CD4-positive, alpha-beta memory T cell (primary cell): ENCODE measurements around the gene CHRNA5. TPM values are rescaled to one million over a fixed set of nuclear protein-coding genes. Genes with fewer than 3 reads are reported as not detected.
A peak's percentile ranks its signal among the peaks of the same experiment; 100 is the strongest.

ENCODE experiments used
- CTCF ChIA-PET: fragments of 350-600 bp; sonication (Branson Sonifier 250); formaldehyde crosslinking; loops from one replicate; lab custom pipeline; 2021; ENCODE audit warnings: inconsistent platforms; ENCODE audit not compliant: partially characterized antibody; lab: Charles Lee
- POLR2A ChIA-PET: fragments of 350-600 bp; sonication (Branson Sonifier 250); formaldehyde crosslinking; loops from one replicate; lab custom pipeline; 2021; ENCODE audit not compliant: partially characterized antibody; lab: Charles Lee
- DNase-seq, 5 donors: peaks; one replicate each; pipeline versions ENCODE4 v3.0.0 to v3.0.0-alpha.2; 2020 to 2022; ENCODE audit warnings: mixed read lengths in 1 of 5
- H3K27ac ChIP-seq: one replicate; pipeline ENCODE4 v1.7.0; 2013; ENCODE audit warnings: low read depth, low read length
- H3K27me3 ChIP-seq: 2 replicates; pipeline ENCODE4 v1.7.0; 2013; ENCODE audit warnings: mild to moderate bottlenecking, low read length, moderate library complexity; ENCODE audit not compliant: insufficient read depth
- H3K36me3 ChIP-seq: 2 replicates; pipeline ENCODE4 v1.7.0; 2013; ENCODE audit warnings: mild to moderate bottlenecking, low read length, moderate library complexity; ENCODE audit not compliant: insufficient read depth
- H3K4me1 ChIP-seq: 2 replicates; pipeline ENCODE4 v1.7.0; 2013; ENCODE audit warnings: mild to moderate bottlenecking, low read length, moderate library complexity; ENCODE audit not compliant: insufficient read depth
- H3K4me3 ChIP-seq, 2 donors: one replicate each; pipeline ENCODE4 v1.7.0; 2013; ENCODE audit warnings: low read length in 2 of 2, mild to moderate bottlenecking in 1 of 2
- H3K9me3 ChIP-seq, 2 donors: one replicate each; pipeline ENCODE4 v1.7.0; 2013; ENCODE audit warnings: low read length in 2 of 2, control low read depth in 1 of 2; ENCODE audit not compliant: control insufficient read depth in 1 of 2
- H3K27ac Mint-ChIP-seq, 7 donors: one replicate each; pipeline ENCODE4 v1.8.0; 2020 to 2021; ENCODE audit warnings: mixed read lengths in 7 of 7, mild to moderate bottlenecking in 6 of 7, inconsistent platforms in 3 of 7, moderate library complexity in 3 of 7
- H3K27me3 Mint-ChIP-seq, 2 donors: one replicate each; pipeline ENCODE4 v1.8.0; 2020 to 2021; ENCODE audit warnings: mixed read lengths in 2 of 2
- H3K36me3 Mint-ChIP-seq, 2 donors: one replicate each; pipeline ENCODE4 v1.8.0; 2020 to 2021; ENCODE audit warnings: mixed read lengths in 2 of 2, inconsistent platforms in 1 of 2, mild to moderate bottlenecking in 1 of 2
- H3K4me1 Mint-ChIP-seq, 4 donors: one replicate each; pipeline ENCODE4 v1.8.0; 2020 to 2021; ENCODE audit warnings: mixed read lengths in 4 of 4, mild to moderate bottlenecking in 1 of 4
- H3K4me3 Mint-ChIP-seq, 8 donors: one replicate each; pipeline ENCODE4 v1.8.0; 2020 to 2021; ENCODE audit warnings: mixed read lengths in 8 of 8, mild to moderate bottlenecking in 7 of 8, moderate library complexity in 6 of 8, inconsistent platforms in 3 of 8
- H3K9me3 Mint-ChIP-seq, 8 donors: one replicate each; pipeline ENCODE4 v1.8.0; 2020 to 2021; ENCODE audit warnings: mixed read lengths in 8 of 8, mild to moderate bottlenecking in 5 of 8, inconsistent platforms in 3 of 8, moderate library complexity in 1 of 8
- intact Hi-C: fragments of 100-400 bp; cut with micrococcal nuclease; formaldehyde crosslinking; loops from one replicate; pipeline ENCODE4 v1.15.1; 2023
- polyA plus RNA-seq, 2 donors: library from polyadenylated mRNA; unstranded; fragments of 300-500 nt; fragmentation: Illumina TruSeq; gene quantifications; one replicate each; pipeline ENCODE4 v1.2.3, GENCODE V29; 2021
- total RNA-seq, 2 experiments: library from RNA; stranded (reverse); gene quantifications; one replicate each; pipeline ENCODE4 v1.2.3, GENCODE V29; 2021

Gene CHRNA5
- total and polyA plus RNA-seq, 4 experiments from 2014 or later = 0.07 to 1.6 (median 1.0) TPM

DNA sequence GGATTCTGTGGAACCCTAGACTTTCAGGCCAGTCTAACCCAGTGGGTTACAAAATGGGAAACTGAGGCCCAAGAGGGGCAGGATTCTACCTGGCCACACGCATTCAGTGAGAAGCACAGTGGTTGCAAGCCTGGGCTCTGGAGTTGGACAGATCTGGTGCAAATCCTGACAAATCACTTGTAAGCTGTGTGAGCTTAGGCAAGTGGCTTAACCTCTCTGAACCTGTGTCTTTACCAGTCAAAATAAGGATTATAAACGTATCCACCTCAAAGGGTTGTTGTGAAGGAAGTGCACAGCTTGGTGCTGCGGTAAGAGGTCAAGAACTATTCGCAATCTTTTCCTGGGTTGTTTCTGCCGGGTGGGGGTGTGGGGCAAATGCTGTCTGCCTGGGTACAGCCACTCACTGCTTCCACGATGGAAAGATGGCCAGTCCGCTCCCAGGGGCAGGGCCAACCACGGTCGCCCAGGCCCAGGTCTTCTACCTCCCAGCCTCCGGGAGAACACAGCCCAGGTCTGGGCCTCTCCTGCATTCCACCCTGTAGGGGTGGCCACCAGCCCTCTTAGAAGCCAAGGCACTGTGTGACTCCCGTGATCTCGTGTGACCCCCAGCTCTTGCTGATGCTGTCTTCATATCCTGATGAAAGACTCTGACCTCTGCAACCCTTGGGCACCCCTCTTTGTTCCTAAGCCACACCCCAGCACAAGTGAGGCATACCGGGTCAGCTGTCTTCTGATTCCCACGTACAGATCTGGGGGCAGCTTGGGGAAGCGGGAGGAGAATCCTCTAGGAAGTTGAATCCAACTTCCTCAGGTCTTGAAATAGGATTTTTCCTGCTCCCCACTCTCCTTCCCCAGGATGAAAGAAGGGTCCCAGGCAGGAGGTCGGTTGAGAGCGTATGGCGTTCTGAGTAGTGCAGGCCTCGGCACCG lies 54.0 kb downstream of the CHRNA5 start:
- no peaks in the 10 kb centered on the region for H3K9me3 ChIP-seq
- ChIA-PET CTCF (interaction anchor here (0.8 to 1.8 kb wide), 8 partner anchors 12 to 135 kb away, joined by 3 to 6 read pairs (median 4); no protein-coding TSS in a partner anchor), POLR2A (no interaction called here)
- DNase-seq = no peak
- H3K27ac ChIP-seq = no peak overlapping the region
- no peak overlapping the region for H3K27ac Mint-ChIP-seq
- peaks cover 2 to 18% (median 10%) of the 10 kb centered on the region in 4 donors for H3K4me1 Mint-ChIP-seq
- peaks cover 7% of the 10 kb centered on the region for H3K27me3 ChIP-seq
- peaks cover 34 to 40% of the 10 kb centered on the region in 2 donors for H3K27me3 Mint-ChIP-seq
- no peaks in the 10 kb centered on the region for H3K36me3 ChIP-seq
- intact Hi-C loops = no loop called here
- H3K4me3 ChIP-seq = no peak overlapping the region
- no peaks in the 10 kb centered on the region for H3K9me3 Mint-ChIP-seq
- H3K4me1 ChIP-seq = no peaks in the 10 kb centered on the region
- peak overlapping the region in 2 of 8 donors; percentile 34 to 72 for H3K4me3 Mint-ChIP-seq
- H3K36me3 Mint-ChIP-seq = no peaks in the 10 kb centered on the region

- H3K4me3 ChIP-seq = no peak overlapping the region
- no peak overlapping the region for H3K27ac ChIP-seq
- peaks cover 2 to 18% (median 10%) of the 10 kb centered on the region in 4 donors for H3K4me1 Mint-ChIP-seq
- H3K27me3 ChIP-seq = peaks cover 7% of the 10 kb centered on the region
- H3K4me1 ChIP-seq = no peaks in the 10 kb centered on the region
- intact Hi-C loops = no loop called here
- no peaks in the 10 kb centered on the region for H3K36me3 ChIP-seq
- peaks cover 34 to 43% of the 10 kb centered on the region in 2 donors for H3K27me3 Mint-ChIP-seq
- ChIA-PET POLR2A (no interaction called here), CTCF (interaction anchor here (1.3 to 1.8 kb wide), 4 partner anchors 15 to 134 kb away, joined by 3 to 5 read pairs (median 3); no protein-coding TSS in a partner anchor)
- no peak for DNase-seq
- H3K27ac Mint-ChIP-seq = no peak overlapping the region
- H3K4me3 Mint-ChIP-seq = peak overlapping the region in 1 of 8 donors; percentile 30
- H3K36me3 Mint-ChIP-seq = no peaks in the 10 kb centered on the region
- no peaks in the 10 kb centered on the region for H3K9me3 Mint-ChIP-seq
- no peaks in the 10 kb centered on the region for H3K9me3 ChIP-seq
Measured at GRCh38 chr15:78620021-78620526, 54.8 kb downstream of the CHRNA5 start.

DNA sequence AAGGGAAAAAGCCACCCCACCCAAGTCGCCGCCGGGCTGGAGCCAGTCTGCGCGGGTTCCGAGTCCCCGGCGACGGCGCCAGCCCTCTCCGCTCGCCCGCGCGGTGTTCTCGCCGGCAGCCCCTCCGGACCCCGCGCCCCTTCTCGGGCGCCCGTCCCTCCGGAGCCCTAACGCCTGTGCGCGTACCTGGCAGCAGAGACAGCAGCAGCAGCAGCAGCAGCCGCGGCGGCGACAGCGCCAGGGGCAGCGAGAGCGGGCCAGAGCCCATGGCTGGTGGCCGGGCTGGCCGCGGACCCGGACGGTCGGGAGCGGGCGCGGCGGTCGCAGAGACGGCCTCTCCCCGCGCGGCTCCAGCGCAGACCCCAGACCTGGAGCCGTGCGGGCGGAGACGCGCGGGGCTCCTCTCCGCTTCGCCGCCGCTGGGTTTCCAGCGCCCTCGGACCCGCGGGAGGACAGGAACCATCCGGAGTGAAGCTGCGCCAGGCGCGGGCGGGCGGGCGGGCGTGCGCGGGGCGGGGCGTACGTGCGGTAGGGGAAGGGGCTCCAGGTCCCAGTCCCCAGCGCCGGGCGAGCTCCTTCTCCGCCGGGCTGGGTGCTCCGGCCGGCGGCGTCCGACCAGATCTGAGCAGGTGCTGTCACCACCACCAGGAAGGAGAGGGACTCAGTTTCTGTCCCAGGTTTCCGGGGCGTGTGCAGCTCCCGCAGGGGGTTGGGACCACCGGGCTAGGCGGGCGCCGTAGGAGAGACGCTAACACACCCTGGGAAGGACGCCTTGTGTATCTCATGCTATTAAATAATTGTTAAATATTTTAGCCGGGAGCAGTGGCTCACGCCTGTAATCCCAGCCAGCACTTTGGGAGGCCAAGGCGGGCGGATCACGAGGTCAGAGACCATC lies 55.5 kb downstream of the CHRNA5 start, which contains the start of gene CHRNA3:
Gene CHRNA3, minus strand, starts transcription at position 470 of the 895 bp plus-strand sequence. Its CDS starts 202 bp downstream, at position 268.
- H3K4me3 ChIP-seq = no peak within 1 kb of the TSS
- H3K27ac ChIP-seq = no peak within 1 kb of the TSS
- H3K9me3 ChIP-seq = no peaks in the 10 kb centered on the region
- CTCF ChIA-PET = interaction anchor here (1.3 to 1.4 kb wide), 2 partner anchors 130 to 133 kb away, joined by 3 to 5 read pairs; no protein-coding TSS in a partner anchor
- POLR2A ChIA-PET = no interaction called here
- Mint-ChIP-seq H3K4me3 (peak within 1 kb of the TSS in 5 of 8 donors; percentile 4 to 63 (median 31)), H3K27me3 (peaks cover 34 to 43% of the 10 kb centered on the region in 2 donors), H3K4me1 (peaks cover 2 to 18% (median 10%) of the 10 kb centered on the region in 4 donors), H3K9me3 (no peaks in the 10 kb centered on the region), H3K36me3 (no peaks in the 10 kb centered on the region), H3K27ac (no peak within 1 kb of the TSS)
- H3K36me3 ChIP-seq = no peaks in the 10 kb centered on the region
- H3K4me1 ChIP-seq = no peaks in the 10 kb centered on the region
- no peak for DNase-seq
- peaks cover 7% of the 10 kb centered on the region for H3K27me3 ChIP-seq
- intact Hi-C loops = no loop called here

GRCh38 chr15:78621810-78622402 lies 56.6 kb downstream of the CHRNA5 start:
- H3K4me1 Mint-ChIP-seq = peaks cover 2 to 18% (median 10%) of the 10 kb centered on the region in 4 donors
- POLR2A ChIA-PET = no interaction called here
- no peak for DNase-seq
- no peak overlapping the region for H3K27ac ChIP-seq
- peak overlapping the region in 2 of 8 donors; percentile 8 to 17 for H3K4me3 Mint-ChIP-seq
- no peaks in the 10 kb centered on the region for H3K4me1 ChIP-seq
- H3K9me3 Mint-ChIP-seq = no peaks in the 10 kb centered on the region
- intact Hi-C loops = no loop called here
- no peaks in the 10 kb centered on the region for H3K36me3 Mint-ChIP-seq
- CTCF ChIA-PET = interaction anchor here (1.4 kb wide), 1 partner anchor 129 kb away, joined by 5 read pairs; no protein-coding TSS in a partner anchor
- H3K27ac Mint-ChIP-seq = no peak overlapping the region
- peaks cover 41 to 45% of the 10 kb centered on the region in 2 donors for H3K27me3 Mint-ChIP-seq
- no peak overlapping the region for H3K4me3 ChIP-seq
- no peaks in the 10 kb centered on the region for H3K36me3 ChIP-seq
- no peaks in the 10 kb centered on the region for H3K9me3 ChIP-seq
- peaks cover 7% of the 10 kb centered on the region for H3K27me3 ChIP-seq

DNA sequence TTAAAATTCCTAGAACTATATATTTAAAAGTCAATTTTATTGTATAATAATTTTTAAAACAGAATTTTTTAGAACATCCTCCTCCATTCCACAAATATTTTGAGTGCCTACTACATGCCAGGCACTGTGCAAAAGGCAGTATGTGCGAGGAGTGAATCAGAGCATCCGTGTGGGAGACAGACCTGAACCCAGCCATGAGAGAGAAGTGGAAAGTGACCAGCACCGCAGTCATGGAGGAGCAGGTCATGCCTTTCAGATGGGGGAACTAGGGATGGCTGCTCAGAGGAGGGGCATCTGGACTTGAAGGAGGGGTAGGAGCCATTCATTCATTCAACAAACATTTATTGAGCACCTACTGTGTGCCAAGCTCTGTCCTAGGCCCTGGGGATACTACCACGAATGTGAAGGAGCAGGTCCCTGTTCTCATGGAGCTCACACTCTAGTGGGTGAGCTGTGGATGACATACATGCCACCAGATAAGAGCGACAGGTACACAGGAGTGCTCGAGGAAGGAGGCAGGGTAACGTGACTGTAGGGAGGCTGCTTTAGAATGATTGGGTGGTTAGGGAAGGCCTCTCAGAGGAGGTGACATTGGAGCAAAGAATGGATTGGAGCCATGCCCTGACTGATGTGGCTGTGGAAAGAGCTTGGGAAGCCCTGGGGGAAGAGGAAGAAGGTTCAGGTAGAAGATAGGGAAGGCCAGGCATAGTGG lies 58.6 kb downstream of the CHRNA5 start:
- Mint-ChIP-seq H3K4me3 (no peak overlapping the region), H3K9me3 (no peaks in the 10 kb centered on the region), H3K27ac (no peak overlapping the region), H3K4me1 (peaks cover 2 to 10% (median 6%) of the 10 kb centered on the region in 4 donors), H3K36me3 (no peaks in the 10 kb centered on the region), H3K27me3 (peaks cover 45% of the 10 kb centered on the region in 2 donors)
- POLR2A ChIA-PET = no interaction called here
- Histone ChIP-seq H3K9me3 (no peaks in the 10 kb centered on the region), H3K36me3 (no peaks in the 10 kb centered on the region), H3K27me3 (peaks cover 2% of the 10 kb centered on the region), H3K4me1 (no peaks in the 10 kb centered on the region), H3K4me3 (no peak overlapping the region), H3K27ac (no peak overlapping the region)
- intact Hi-C loops = no loop called here
- DNase-seq = no peak
- CTCF ChIA-PET = no interaction called here
